ENCODE measurements around the gene CPEB4. TPM values are rescaled to one million over a fixed set of nuclear protein-coding genes. Genes with fewer than 3 reads are reported as not detected.

Gene CPEB4
- total RNA-seq, 1 experiment from 2014 or later = 11.1 TPM

DNA sequence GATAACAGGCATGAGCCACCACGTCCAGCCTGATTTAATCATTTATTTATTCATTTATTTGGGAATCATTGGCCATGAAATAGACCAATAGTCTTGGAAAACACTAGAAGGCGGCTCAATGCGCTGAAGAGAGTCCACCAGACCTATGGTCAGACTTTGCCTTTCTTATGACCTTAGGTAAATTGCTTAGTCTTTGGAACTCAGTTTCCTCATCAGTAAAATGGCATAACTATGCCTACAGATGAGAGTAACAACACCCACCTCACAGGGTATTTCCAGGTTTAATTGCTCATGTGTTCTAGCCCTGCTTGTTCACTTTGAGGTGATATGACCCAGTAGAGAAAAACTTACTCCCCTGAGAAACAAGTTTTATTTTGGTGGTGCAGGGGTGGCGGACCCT lies 38.2 kb upstream of the CPEB4 start (continued):
- no peak for TF ChIP-seq RAD21 (IDR thresholded peaks at IDR 0.05; ENCODE audit: low read depth)
- no peak for TF ChIP-seq CBX3 (IDR thresholded peaks at IDR 0.05; ENCODE audit: low read depth)
- no peak for TF ChIP-seq ZFX (IDR thresholded peaks at IDR 0.05)

DNA sequence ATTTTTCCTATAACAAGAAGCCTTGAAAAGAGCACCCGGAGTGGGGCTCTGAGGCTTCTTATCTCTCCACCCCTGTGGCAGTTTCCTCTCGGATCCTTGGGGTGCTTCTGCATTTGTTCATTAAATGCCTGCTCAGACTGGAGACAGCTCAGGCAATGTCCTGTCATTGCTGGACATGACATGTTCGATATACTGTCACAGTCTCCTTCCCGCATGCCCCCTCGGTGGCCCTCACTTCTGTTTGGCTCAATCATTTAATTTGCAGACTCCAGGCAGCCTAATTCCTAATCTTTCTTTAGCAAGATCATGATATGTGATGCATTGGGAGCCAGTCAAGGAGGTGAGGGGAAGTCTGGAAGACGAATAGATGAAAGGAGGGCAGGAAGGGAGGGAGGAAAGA lies 37.5 kb upstream of the CPEB4 start:
- DNase-seq (ENCODE audit: low read depth, low spot score) (no peak), ATAC-seq (no peak)
- no peaks in the 10 kb centered on the region for H3K27me3 ChIP-seq (ENCODE audit: insufficient read depth, low read length)
- ChIA-PET CTCF (no interaction called here), RAD21 (ENCODE audit: low non-redundant PET in 1 of 2, low total read pairs in 2 of 2, uncharacterized antibody in 2 of 2, unreplicated experiment in 2 of 2) (no interaction called here), POLR2A (no interaction called here)
- TF ChIP-seq ELF1 (IDR thresholded peaks at IDR 0.05; ENCODE audit: borderline replicate concordance, low read depth) (no peak), JUND (IDR thresholded peaks at IDR 0.05) (no peak), SIN3A (IDR thresholded peaks at IDR 0.05; ENCODE audit: low read depth) (no peak), TCF7L2 (IDR thresholded peaks at IDR 0.05; ENCODE audit: borderline replicate concordance, extremely low read depth, insufficient read depth, insufficient read length) (no peak), SRF (IDR thresholded peaks at IDR 0.05; ENCODE audit: low read depth) (no peak), MAX (IDR thresholded peaks at IDR 0.05) (no peak), EZH2phosphoT487 (IDR thresholded peaks at IDR 0.05; ENCODE audit: borderline replicate concordance) (no peak), ZFX (IDR thresholded peaks at IDR 0.05) (no peak), RAD21 (IDR thresholded peaks at IDR 0.05; ENCODE audit: low read depth) (no peak), POLR2A (IDR thresholded peaks at IDR 0.05; ENCODE audit: borderline replicate concordance, extremely low read depth, insufficient read depth, insufficient read length) (no peak), SP1 (IDR thresholded peaks at IDR 0.05; ENCODE audit: low read depth) (no peak), CTCF (IDR thresholded peaks at IDR 0.05 in 2 of 3, conservative IDR thresholded peaks at IDR 0.05 in 1 of 3; ENCODE audit: borderline replicate concordance in 1 of 3, insufficient read depth in 1 of 3, low read depth in 2 of 3, low read length in 2 of 3) (no peak), ZBTB33 (IDR thresholded peaks at IDR 0.05; ENCODE audit: extremely low read depth, insufficient replicate concordance, low read length) (no peak), ATF3 (IDR thresholded peaks at IDR 0.05) (no peak)
- TF ChIP-seq, protein P1, sequence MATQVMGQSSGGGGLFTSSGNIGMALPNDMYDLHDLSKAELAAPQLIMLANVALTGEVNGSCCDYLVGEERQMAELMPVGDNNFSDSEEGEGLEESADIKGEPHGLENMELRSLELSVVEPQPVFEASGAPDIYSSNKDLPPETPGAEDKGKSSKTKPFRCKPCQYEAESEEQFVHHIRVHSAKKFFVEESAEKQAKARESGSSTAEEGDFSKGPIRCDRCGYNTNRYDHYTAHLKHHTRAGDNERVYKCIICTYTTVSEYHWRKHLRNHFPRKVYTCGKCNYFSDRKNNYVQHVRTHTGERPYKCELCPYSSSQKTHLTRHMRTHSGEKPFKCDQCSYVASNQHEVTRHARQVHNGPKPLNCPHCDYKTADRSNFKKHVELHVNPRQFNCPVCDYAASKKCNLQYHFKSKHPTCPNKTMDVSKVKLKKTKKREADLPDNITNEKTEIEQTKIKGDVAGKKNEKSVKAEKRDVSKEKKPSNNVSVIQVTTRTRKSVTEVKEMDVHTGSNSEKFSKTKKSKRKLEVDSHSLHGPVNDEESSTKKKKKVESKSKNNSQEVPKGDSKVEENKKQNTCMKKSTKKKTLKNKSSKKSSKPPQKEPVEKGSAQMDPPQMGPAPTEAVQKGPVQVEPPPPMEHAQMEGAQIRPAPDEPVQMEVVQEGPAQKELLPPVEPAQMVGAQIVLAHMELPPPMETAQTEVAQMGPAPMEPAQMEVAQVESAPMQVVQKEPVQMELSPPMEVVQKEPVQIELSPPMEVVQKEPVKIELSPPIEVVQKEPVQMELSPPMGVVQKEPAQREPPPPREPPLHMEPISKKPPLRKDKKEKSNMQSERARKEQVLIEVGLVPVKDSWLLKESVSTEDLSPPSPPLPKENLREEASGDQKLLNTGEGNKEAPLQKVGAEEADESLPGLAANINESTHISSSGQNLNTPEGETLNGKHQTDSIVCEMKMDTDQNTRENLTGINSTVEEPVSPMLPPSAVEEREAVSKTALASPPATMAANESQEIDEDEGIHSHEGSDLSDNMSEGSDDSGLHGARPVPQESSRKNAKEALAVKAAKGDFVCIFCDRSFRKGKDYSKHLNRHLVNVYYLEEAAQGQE (IDR thresholded peaks at IDR 0.05; ENCODE audit: low read depth) = no peak
- intact Hi-C loops (cut with micrococcal nuclease) = no loop called here
- no peak overlapping the region for H3K4me3 ChIP-seq (replicated peaks in 1 of 2; ENCODE audit: low read depth in 1 of 2, low read length in 2 of 2)
- H4K20me1 ChIP-seq (ENCODE audit: insufficient read depth) = no peaks in the 10 kb centered on the region
- H3K27ac ChIP-seq (ENCODE audit: low read depth, low read length) = no peak overlapping the region
- H3K9me3 ChIP-seq (ENCODE audit: control insufficient read depth in 1 of 2, insufficient read depth in 1 of 2, low read depth in 1 of 2, low read length in 2 of 2) = no peaks in the 10 kb centered on the region
- no peaks in the 10 kb centered on the region for H3K4me1 ChIP-seq (ENCODE audit: control insufficient read depth in 1 of 2, insufficient read depth in 2 of 2, low read length in 2 of 2)
- H3K36me3 ChIP-seq (ENCODE audit: control insufficient read depth in 1 of 2, insufficient read depth in 2 of 2, low read length in 2 of 2) = no peaks in the 10 kb centered on the region
- no TSS peak for BruUV-seq (replicated peaks)
- H3K79me2 ChIP-seq (ENCODE audit: insufficient read depth, low read length) = no peaks in the 10 kb centered on the region
- H3K9me2 ChIP-seq (ENCODE audit: insufficient read depth) = no peaks in the 10 kb centered on the region
- no peak overlapping the region for H3K4me2 ChIP-seq (ENCODE audit: low read length)
- H2AFZ ChIP-seq (ENCODE audit: low read depth, low read length, poor library complexity, severe bottlenecking) = no peak overlapping the region
- no peak overlapping the region for H3K9ac ChIP-seq (ENCODE audit: low read length)
